GM19043 (cell line): Measurements from ENCODE around the gene AMOT.

Source experiments
- ATAC-seq: cut with Tn5 transposase; IDR thresholded peaks from one replicate; pipeline ENCODE4 v1.9.1; 2021; ENCODE audit warnings: low read depth; ENCODE audit not compliant: unreplicated experiment

The AMOT gene

DNA sequence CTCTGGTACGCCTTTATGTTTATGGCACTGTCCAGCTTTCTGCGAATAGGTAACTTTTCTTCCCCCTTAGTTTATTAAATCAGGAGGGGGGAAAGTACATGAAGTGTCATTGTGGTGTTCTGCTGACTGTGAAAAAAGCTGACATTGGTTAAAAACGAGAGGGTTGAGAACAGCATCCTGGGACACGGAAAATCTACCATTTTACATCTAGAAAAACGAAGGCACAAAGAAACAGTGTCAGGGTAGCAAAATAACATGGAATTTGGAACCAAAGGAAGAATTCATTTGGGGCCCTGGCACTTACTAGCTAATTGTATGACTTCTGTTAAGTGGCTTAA, 1.2 kb upstream of the AMOT start:
- no peak for ATAC-seq

DNA sequence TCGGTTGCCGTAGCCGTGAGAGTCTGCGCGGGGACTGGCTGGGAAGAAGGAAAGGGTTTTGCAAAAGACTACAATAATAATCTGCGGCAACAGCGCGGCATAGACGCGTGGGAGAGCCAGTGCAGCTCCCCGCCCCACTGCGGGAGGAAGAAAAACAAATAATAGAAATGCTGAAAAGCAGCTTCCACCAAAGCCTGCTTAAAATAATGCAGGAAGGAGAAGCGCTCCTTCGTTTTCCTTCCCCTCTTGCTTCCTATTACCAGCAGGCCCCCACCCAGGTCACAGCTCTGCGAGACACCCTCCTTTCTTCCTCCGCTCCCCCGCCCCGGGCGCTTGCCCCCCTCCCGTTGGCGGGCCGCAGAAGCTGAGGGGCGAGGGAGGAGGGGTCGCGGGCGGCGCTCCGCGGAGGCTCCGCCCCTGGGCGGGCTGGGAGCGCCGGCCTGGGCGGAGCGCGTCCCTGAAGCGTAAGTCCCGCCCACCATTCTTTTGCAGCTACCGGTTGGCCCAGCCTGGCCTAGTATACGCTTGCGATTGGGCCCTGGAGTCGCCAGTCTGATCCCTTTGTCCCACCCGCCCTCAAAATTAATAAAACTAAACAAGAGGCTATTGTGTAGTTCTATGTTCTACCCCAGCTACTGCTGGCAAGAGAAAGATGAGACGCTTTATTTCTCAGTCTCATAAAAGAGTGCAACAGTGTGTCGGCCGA, 636 bp upstream of the AMOT start:
- peak; percentile 87 for ATAC-seq

DNA sequence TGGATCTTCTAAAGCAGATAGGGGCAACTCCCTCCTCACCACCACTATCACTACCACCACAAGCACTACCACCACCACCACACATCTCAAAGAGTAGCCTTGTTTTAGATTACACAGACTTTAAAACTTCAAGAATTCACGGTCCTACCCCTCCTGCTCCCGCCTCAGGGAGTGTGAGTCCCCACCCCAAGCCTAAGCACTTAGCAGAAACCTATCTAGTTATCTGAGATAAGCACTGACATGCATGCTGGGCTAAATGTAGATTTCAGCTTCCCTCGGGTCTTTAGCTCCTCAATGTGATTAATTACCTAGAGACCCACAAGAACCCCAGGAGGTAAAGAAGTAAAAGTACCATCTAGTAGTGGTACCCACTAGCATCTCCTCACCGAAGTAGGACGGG, 775 bp downstream of the AMOT start:
- ATAC-seq: no peak

DNA sequence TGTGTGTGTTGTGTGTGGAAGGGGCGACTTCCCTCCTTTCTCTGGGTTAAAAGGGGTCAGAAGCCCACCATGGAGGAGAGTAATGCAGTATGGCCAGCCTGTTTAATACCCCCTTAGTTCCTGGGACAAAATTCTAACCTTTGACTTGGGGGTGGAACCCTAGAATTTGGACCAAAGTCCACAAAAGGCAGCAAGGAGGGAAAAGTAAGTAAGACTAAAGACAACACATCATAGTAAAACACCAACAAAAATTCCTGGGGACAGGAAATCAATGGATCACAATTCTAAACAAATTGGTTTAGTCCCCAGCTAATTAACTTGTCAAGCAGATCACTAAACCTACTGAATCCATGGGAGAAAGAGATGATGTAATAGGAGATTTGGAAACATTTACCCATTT, 3.1 kb downstream of the AMOT start:
- ATAC-seq: no peak

DNA sequence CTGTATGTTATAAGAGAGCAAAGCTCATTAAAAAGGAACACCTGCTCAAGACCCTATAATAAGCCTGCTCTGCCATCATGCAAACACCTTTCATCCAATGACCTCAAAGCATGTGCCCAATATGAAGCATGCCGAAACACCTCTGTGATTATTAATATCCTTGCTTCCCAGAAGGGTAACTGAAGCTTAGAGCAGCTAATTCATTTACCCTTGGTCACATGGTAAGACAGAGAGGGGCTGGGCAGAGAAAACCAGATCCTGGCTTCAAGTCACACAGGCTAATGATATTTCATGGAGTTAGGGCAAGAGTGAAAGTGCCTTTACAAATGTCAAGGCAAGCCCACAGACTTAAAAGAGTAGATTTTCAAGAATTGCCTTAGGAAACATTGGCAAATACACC, 5.6 kb downstream of the AMOT start:
- no peak for ATAC-seq

DNA sequence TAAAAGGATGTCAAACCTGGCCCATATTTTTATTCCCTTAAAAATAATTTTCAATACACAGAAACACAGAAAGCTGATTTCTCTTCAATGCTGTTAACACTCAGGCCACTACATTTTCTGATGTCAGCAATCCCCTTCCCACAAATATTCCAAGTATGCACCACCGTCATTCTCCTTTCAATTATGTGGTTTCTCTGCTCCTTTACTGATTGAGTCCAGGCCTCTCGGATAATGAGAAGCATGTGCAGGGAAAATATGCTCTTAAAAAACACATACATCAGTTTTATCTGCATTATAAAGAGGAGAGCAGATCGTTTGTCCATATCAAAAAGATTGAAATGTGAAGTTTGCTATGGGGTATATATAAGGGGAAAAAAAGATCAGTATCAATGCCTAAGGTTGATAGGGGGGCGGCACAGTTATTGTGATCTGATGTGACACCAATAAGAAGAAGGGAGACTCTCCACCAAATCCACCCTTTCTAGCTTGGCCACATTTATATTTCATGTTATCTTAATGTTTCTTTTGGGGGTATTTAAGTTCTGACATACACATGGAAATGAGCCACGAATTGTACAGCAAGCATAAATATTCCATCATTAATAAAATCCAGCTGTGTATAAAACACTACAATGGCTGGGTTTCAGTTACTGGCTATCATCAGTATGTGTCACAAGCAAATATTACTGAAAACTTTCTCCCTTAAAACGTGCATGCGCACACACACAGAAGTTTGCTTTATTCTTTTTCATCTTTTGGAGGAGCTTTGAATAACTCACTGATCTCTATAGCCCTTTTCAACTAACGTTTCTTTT, 6.4 kb downstream of the AMOT start:
- ATAC-seq: no peak

DNA sequence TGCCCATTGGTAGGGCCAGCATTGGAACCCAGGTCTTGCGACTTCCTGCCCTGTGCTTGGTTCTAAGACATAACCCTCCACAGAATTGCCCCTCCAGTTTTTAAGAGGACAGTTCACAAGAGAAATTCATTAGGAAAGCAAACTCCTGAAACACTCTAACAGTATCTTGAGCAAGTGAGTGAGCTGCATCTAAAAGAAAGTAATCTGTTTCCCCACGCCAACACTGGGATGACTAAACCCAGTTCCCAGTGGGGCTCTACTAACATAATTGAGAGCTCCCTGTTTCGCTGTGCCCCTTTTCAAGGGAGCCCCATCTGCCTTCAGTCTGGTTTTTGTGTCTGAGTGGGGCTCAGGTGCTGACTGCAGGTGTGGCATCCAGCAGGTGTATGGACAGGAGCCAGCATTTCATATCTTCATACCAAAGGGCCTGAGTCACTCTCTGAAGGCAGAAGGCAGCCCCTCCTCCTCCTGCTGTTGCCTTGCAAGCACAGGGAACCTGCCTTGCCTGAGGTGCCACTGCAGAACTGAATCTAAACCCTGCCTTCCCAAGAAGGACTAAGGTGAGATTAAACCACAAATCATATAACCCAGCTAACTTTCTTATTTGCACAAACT, 8.0 kb downstream of the AMOT start:
- no peak for ATAC-seq

DNA sequence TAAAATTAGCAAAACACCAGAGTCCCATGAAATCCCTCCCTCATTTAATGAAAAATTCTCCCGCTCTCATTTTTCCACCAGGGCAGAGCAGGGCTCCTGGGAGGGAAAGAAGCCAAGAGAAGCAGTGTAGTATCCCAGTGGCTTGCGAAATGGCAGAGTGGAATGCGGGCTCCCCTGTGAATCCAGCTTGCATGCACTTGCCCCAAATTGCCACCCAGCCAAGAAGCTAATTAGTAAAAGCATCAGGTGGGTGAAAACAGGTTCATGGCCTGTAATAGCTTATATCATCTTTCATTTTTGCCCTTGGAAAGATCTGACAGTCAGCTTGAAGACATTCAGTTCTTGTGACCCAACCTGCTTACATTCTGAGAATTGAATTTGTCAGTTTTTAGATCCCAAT, 10.1 kb downstream of the AMOT start:
- ATAC-seq: no peak

DNA sequence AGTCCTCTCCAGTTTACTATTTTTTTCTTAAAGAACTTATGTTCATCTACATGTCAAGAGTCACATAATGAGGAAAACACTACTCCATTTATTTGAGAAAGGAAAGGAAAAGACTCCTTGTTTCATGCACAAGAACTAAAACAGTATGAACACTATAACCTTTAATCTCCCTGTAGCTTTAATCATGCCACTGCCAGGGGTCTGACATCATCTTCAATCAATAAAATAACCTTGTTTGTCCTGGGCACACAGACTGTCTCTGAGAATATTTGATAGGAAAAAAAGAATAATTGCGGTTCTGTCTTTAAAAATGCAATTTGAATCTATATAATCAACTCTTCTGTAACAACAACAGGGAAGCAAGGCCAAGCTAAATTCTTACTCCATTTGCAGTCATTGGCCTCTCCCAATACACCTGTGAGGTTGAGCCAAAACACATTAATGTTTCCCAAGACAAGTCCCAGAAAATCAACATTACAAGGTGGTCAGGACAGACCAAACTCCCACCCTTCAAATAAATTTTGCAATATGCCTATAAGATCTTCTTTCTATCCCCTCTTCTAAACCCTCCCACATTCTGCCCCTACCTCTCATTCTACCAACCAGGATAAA, 13.2 kb downstream of the AMOT start:
- ATAC-seq: no peak

DNA sequence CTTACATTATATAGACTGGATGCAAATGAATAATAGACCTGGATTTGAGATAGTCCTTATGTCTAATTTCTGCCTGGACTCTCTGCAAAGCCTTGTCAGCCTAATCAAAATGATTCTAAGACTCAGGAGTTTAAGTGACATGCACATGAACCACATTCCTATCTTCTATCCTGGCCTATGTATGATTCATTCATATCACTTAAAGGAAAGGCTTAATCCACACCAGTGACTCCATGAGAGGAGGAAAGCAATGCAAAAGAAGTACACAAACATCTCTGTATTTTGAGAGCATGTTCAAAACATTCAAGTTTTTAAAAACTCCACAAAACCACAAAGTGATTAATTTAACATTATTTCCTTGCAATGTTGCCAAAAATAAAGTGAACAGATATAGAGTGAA, 14.6 kb downstream of the AMOT start:
- ATAC-seq: no peak

DNA sequence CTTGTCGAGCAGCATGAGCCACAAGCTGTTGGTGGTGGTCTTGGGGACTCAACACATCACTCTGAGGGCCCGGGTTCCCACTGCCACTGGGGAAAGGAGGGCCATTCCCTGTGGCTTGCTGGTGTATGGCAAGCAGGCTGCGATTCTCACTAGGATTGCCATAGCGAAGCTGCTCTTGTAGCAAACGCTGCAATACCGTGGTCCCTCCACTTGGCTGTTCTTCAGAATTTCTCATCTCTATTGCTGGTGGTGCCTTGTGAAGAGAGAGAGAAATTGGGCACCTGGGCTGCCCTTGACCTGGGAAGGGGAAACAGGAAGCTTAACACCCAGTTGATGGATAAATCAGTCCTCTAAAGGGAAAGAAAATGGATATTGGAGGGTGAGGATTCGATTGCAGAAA, 17.7 kb downstream of the AMOT start:
- no peak for ATAC-seq

DNA sequence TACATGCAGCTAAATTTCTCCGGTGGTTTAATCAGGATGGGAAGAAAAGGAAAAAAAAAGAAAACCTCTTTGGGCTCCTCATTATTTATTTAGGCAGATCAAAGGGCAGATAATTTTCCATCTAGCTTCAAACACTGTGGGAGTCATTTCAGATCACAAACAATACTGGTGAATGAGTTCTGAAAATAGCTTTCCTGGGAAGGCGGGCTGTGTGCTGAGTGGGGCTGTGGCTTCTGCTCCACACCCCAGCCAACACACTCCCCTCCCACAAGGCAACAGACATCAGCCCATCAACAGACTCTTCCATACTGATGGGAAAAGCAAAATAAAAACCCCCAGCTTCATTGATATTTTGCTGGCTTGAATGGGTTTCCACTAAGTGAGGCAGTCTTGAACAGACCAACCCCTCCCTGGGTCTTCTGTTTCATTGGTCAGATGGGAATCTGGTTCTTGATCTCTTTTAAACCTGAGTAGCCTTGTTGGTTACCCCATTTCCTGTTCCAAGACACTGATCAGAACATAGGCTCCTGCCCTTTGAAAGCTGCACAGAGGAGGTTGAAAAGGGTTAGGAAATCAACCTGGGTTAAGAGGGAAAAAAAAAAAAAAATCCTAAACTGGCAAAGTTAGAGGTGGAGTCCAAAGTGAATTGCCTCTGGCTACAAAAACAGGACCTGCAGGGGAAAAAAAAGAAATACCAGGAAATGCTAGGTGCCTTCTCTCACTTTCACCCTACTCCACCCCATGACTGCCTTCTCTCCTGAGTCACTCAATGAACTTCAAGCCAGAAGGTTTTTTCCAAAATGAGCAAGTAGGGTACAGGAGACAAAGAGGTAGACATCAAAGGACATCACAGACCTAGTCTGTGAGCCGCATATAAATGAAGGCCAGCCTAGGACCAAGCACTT, 20.0 kb downstream of the AMOT start:
- ATAC-seq: no peak

DNA sequence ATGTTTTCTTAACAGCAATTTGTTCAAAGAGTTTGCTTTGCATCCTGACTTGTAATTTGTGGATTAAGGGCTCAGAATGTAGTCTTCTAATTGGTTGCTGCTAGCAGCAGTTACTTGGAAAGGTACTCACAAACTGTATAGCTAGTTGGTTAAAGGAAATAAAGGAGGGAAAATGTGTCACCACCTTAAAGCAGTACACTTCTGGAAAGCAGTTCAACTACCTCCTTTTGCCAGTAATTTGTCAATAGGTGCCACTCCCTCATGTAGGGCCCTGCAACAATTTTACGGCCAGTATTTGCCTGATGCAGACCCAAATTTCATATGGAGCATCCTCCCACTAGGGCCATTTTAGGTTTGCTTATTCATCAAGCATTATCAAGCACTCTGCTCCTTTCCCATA, 20.8 kb downstream of the AMOT start:
- ATAC-seq: no peak

DNA sequence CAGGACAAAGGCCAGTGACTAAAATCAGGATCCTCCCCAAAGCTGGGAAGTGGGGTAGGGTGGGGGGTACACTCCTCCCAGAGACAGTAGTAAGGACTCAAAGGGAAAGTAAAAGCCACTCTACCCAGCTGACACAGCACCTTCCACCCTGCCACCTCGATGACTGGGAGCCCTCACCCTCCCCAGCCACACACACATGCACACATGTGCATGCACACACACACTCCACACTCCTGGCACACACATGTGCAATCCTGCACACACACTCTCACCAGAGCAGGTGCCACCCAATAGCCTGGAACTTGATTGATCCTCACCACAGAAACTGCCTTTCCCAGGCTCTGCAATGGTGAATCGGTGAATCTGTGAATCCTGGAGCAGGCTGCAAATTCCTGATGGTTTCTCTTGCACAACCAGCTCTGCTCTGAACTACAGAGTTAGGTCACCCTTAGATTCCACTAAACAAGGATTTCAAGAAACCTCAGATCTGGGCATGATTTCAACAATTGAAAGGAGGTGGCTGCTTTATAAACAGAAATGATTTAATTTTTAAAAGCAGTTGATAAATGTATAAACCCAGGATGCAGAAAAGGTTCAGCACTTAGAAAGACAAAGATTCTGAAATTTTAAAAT, 21.5 kb downstream of the AMOT start:
- ATAC-seq: no peak

DNA sequence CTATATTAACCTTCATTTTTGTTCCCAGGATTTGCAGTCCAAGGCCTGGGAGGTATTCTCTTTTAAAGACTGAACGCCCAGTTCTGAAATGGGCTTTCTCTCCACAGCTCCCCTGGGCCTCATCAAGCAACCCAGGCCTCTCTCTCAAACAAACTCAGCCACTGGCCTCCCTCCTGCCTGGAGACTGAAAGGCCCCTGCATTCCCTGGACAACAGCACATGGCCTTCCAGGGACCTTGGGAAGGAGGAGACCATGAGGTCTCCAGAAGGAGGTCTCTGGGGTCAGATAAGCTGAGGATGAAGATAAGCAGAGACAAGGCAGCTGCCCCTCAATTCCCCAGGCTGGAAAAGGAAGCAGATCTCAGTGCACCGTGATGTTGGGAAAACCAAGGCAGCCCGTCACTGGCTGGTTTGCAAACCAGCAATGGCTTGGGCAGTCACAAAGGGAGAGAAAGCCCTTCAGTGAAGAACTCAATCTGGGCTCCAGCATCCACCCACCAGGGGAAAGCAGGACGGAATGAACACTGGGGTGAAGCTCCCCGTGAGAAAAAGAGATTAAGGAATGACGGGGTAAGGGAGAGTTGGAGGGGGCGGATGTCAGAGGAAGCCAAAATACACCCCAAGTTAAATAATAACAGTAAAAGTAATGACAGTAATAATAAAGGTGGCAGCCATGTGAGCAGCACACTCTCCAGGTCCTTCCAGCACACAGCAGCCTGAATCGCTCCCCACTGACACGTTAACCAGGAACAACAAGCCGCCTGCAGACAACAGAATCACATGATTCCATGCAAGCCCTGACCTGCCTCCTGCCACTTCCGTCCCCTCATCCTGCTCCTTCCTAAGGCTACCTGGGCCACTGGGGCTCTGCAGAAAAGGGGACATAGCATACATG, 22.3 kb downstream of the AMOT start:
- ATAC-seq: no peak

DNA sequence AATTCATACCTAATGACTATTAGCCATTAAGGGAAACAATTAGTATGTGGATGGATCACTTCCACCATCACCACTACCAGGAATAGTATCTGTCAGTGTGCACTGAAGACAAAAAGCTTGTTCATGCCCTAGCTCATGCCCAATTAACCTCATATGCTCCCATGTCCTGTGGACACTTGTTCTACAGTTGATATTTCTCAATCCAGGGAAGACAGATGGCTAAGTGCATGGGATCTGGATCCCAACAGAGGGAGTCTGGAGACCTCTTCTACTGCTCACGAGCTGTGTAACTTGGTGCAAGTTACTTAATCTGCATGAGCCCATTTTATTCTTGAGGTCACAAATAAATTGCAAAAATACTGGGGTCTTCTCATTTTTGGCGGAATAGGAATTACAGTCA, 23.7 kb downstream of the AMOT start:
- ATAC-seq: no peak

DNA sequence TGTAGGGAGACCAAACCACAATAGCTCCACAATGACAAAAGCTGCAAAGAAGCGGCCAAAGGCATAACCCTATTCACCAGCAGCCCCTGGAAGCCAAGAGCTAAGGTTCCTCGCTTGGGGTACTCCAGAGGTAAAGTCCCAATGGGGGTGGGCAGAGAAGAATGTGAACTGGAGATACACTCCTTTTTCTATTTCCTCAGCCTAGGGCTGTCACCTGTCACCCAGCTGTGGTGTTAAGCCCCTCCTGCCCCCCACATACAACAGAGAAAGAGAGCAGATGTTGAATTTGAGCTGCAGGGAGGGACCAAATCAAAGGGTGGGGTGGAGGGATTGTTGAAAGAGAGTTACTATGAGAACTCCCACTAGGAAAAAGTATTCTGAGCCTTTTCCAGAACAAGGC, 26.1 kb downstream of the AMOT start:
- ATAC-seq: no peak

DNA sequence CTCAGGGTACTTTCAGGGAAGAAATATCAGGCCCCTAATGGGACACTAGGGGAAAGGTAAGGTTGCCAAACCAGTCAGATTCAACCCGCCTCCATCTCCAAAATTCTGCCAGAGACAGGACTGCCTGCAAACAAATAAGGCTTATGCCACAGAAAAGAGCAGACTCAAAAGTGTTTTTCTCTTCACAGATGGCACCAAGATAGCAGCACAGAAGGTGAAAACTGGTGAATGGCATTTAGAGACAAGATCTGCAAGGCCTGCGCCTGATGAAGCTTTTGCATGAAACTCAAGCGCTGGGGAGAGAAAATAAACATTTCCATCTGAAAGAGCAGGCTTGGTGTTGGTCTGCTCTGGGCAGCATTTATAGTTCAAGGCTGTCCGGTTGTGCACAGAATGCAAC, 27.9 kb downstream of the AMOT start:
- no peak for ATAC-seq

DNA sequence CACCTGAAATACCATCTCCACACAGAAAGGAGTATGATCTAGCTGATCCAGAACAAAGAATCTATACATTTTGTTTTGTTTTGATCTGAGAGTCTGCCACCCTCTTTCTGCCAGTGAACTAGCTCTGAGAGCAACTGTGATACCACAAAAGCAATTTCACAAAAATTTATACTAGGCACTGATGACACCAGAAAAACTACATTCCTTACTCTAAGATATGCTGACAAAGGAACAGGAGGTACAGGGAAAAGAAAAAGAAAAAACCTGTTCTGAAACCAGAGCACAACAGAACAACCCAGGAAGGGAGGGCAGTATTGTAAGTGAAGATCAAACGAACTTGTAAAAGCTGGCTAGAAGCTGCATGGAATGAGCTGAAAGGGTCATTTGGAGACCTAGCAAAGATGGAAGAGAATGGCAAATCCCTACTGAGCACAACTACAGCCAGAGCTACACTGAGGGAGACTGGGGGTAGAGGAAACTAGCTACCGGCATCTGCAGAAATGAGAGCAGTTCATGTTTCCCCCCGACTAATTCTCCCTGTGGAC, 31.9 kb downstream of the AMOT start:
- no peak for ATAC-seq
